ENCODE results near the gene SIGLEC9.

Gene SIGLEC9

DNA sequence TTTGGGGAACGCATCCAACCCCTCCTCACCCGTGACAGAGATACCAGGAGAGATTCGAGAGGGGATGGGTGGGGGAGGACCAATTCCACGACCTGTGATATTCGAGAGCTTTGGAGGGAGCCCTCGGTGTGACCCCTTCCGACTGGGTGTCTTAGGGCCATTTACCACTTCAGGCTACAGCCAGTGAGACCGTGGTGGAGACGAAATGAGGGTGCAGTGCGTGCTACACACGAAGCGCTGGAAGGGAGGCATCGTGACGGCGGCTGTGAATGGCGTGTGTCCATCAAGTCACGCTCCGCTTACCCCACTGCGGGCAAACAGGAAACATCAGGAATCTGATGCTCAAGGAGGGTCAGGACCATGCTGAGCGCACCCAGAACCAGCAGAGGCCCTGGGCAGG lies 26.9 kb upstream of the SIGLEC9 start:
- Mint-ChIP-seq H3K4me1 (peaks cover 17% of the 10 kb centered on the region), H3K4me3 (no peak overlapping the region), H3K9me3 (no peaks in the 10 kb centered on the region), H3K27ac (no peak overlapping the region), H3K27me3 (ENCODE audit: low read depth, poor library complexity) (peaks cover 11% of the 10 kb centered on the region), H3K36me3 (ENCODE audit: low read depth) (peaks cover 6% of the 10 kb centered on the region)
- TF ChIP-seq, protein P1, sequence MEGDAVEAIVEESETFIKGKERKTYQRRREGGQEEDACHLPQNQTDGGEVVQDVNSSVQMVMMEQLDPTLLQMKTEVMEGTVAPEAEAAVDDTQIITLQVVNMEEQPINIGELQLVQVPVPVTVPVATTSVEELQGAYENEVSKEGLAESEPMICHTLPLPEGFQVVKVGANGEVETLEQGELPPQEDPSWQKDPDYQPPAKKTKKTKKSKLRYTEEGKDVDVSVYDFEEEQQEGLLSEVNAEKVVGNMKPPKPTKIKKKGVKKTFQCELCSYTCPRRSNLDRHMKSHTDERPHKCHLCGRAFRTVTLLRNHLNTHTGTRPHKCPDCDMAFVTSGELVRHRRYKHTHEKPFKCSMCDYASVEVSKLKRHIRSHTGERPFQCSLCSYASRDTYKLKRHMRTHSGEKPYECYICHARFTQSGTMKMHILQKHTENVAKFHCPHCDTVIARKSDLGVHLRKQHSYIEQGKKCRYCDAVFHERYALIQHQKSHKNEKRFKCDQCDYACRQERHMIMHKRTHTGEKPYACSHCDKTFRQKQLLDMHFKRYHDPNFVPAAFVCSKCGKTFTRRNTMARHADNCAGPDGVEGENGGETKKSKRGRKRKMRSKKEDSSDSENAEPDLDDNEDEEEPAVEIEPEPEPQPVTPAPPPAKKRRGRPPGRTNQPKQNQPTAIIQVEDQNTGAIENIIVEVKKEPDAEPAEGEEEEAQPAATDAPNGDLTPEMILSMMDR (IDR thresholded peaks at IDR 0.05) = no peak
- no peak for DNase-seq

DNA sequence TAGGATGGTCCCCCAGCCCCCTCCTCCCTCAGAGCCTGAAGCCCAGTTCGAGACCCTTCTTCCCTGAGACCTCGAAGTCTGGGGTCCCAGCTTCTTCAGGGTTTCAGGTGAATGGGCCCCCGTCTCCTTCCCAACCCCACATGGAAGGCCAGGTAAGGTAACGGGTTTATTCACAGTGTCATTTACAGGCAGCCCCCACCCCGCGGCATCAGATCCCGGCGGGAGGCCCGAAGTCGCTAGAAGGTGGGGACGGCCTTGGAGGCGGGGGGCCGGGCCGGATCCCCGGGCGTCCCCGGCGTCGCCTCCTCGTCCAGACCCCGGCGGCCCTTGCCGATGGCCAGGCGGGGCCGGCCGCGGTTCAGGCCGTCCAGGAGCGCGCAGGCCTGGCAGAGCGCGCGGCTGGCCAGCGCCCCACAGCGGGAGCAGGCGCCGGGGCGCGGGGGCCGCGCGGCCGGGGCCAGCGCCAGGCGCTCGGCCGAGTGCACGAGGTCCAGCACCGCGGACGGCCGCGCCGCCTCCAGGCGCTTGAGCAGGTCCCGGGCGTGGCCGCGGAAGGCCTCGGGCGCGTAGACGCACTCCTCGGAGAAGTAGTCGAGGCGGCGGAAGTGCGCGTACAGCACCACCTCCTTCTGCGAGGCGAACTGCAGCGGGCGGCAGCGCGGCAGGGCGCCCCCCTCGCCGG lies 26.2 kb upstream of the SIGLEC9 start:
- Mint-ChIP-seq H3K27ac (no peak overlapping the region), H3K4me3 (no peak overlapping the region), H3K27me3 (ENCODE audit: low read depth, poor library complexity) (peaks cover 9% of the 10 kb centered on the region), H3K4me1 (peaks cover 12% of the 10 kb centered on the region), H3K9me3 (no peaks in the 10 kb centered on the region), H3K36me3 (ENCODE audit: low read depth) (peaks cover 13% of the 10 kb centered on the region)
- no peak for DNase-seq
- TF ChIP-seq, protein P1 (IDR thresholded peaks at IDR 0.05) = no peak

DNA sequence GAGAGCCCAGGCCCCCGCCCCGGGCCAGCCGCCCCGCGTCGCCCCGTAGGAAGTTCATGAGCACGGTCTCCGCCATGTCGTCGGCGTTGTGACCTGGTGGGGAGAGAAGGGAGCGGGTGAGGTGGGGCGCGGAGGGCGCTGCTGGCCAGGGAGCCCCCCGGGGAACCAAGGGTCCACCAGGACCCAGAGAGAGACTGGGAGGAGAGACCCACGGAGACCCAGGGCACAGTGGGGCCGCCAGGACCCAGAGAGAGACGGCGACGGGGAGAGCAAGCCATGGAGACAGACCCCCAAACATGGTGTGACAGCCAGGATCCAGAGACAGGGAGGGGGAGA lies 25.7 kb upstream of the SIGLEC9 start:
- Mint-ChIP-seq H3K4me1 (peaks cover 7% of the 10 kb centered on the region), H3K27ac (no peak overlapping the region), H3K27me3 (ENCODE audit: low read depth, poor library complexity) (peaks cover 5% of the 10 kb centered on the region), H3K9me3 (no peaks in the 10 kb centered on the region), H3K4me3 (no peak overlapping the region), H3K36me3 (ENCODE audit: low read depth) (peaks cover 13% of the 10 kb centered on the region)
- no peak for DNase-seq
- TF ChIP-seq, protein P1 (IDR thresholded peaks at IDR 0.05) = no peak

DNA sequence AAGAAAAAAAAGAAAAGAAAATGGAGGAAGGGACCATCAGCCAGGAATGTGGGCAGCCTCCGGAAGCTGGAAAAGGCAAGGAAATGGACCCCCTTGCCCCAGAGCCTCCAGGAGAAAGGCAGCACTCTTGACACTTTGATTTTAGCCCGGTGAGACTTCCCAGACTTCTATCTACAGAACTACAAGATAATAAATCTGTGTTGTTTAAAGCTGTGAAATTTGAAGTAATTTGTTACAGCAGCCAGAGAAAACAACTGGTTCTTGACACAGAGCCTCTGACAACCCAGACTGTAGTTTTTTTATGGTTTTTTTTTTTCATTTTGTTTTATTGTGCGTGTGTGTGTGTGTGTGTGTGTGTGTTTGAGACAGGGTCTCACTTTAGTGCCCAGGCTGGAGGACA lies 24.1 kb upstream of the SIGLEC9 start:
- Mint-ChIP-seq H3K27me3 (ENCODE audit: low read depth, poor library complexity) (peaks cover 4% of the 10 kb centered on the region), H3K36me3 (ENCODE audit: low read depth) (peaks cover 17% of the 10 kb centered on the region), H3K4me1 (no peaks in the 10 kb centered on the region), H3K27ac (no peak overlapping the region), H3K9me3 (no peaks in the 10 kb centered on the region), H3K4me3 (no peak overlapping the region)
- TF ChIP-seq, protein P1 (IDR thresholded peaks at IDR 0.05) = no peak
- no peak for DNase-seq

DNA sequence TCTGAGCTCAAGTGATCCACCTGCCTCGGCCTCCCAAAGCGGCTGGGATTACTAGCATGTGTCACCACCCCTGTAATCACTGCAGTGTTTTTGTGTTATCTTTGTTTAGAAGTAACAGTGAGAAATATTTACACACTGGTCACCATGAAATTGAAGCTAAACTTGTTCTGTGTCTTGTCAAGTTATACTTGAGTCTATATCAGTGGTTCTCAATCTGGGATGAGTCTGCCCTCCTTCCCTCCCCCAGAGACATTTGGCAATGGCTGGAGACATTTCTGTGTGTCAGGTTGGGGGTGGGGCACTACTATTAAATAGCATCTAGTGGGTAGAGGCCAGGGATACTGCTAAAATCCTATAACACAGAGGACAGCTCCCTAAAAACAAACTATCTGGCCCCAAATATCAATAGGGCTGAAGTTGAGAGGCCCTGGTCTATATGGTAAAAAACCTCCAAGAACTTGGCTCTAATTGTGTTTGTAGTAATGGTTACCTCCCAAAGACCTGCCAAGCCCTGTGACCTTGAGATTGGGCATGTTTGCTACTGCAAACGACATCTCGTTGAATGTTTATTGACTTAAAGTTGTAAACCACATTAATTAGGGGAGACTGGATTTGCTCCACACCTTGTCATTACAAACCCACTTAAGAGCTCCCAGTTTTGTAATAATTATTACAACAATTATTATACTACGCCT lies 23.4 kb upstream of the SIGLEC9 start:
- no peak overlapping the region for H3K4me3 Mint-ChIP-seq
- DNase-seq = no peak
- peaks cover 4% of the 10 kb centered on the region for H3K27me3 Mint-ChIP-seq (ENCODE audit: low read depth, poor library complexity)
- peaks cover 23% of the 10 kb centered on the region for H3K36me3 Mint-ChIP-seq (ENCODE audit: low read depth)
- TF ChIP-seq, protein P1 (IDR thresholded peaks at IDR 0.05) = no peak
- H3K27ac Mint-ChIP-seq = peak overlapping the region; percentile 24
- H3K9me3 Mint-ChIP-seq = no peaks in the 10 kb centered on the region
- no peaks in the 10 kb centered on the region for H3K4me1 Mint-ChIP-seq

DNA sequence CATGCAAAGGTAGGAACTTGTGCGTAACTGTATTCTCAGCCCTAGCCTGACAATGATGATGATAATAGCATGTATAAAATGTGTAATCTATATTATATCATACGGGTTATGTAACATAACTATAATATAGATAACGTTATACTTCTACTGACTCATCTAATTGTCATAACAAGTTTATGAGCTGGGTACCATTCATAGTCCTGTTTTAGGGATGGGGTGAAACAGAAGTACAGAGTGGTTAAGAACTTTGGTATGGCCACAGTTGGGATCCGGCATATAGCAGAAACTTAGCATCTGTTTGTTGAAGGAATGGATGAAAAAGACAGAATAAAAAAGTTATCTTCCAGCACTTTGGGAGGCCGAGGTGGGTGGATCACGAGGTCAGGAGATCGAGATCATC lies 21.7 kb upstream of the SIGLEC9 start:
- no peak overlapping the region for H3K4me3 Mint-ChIP-seq
- H3K27ac Mint-ChIP-seq = no peak overlapping the region
- H3K9me3 Mint-ChIP-seq = no peaks in the 10 kb centered on the region
- H3K4me1 Mint-ChIP-seq = peaks cover 12% of the 10 kb centered on the region
- TF ChIP-seq, protein P1 (IDR thresholded peaks at IDR 0.05) = no peak
- peaks cover 23% of the 10 kb centered on the region for H3K36me3 Mint-ChIP-seq (ENCODE audit: low read depth)
- peaks cover 4% of the 10 kb centered on the region for H3K27me3 Mint-ChIP-seq (ENCODE audit: low read depth, poor library complexity)
- no peak for DNase-seq
